GM23248 (cell line): ENCODE measurements around the gene PSORS1C1.

ENCODE experiments used
- EZH2 ChIP-seq: fragments of 200-600 bp; sonication (generic); IDR thresholded peaks from 2 replicates; pipeline ENCODE4 v1.6.1; 2018; ENCODE audit warnings: antibody characterized with exemption, mild to moderate bottlenecking; ENCODE audit not compliant: insufficient read depth, poor library complexity, severe bottlenecking
- EZH2phosphoT487 ChIP-seq: fragments of 200-600 bp; sonication (generic); IDR thresholded peaks from 2 replicates; pipeline ENCODE4 v1.6.1; 2018; ENCODE audit warnings: antibody characterized with exemption, moderate library complexity, mild to moderate bottlenecking, low read depth; ENCODE audit not compliant: insufficient read depth

- TF ChIP-seq EZH2: no peak
- no peak for TF ChIP-seq EZH2phosphoT487
Observed at GRCh38 chr6:31132806-31133205, 18.2 kb downstream of the PSORS1C1 start.
